Upper lobe of right lung (tissue), 1 donor: ENCODE data around the gene SAMD10. TPM values are rescaled to one million over a fixed set of nuclear protein-coding genes. Genes with fewer than 3 reads are reported as not detected.

Source experiments
- ATAC-seq: fragments of 200-7000 bp; cut with Tn5 transposase; one replicate; pipeline ENCODE4 v1.9.1; 2020; ENCODE audit warnings: mild to moderate bottlenecking, moderate library complexity
- DNase-seq: peaks from one replicate; pipeline ENCODE4 v3.0.0-alpha.2; 2020
- H3K27ac ChIP-seq: fragments of 200-600 bp; one replicate; pipeline ENCODE4 v1.8.0; 2022
- H3K27me3 ChIP-seq: fragments of 200-600 bp; one replicate; pipeline ENCODE4 v1.8.0; 2022; ENCODE audit warnings: mild to moderate bottlenecking
- H3K36me3 ChIP-seq: fragments of 200-600 bp; one replicate; pipeline ENCODE4 v1.8.0; 2022
- H3K4me1 ChIP-seq: fragments of 200-600 bp; one replicate; pipeline ENCODE4 v1.8.0; 2022
- H3K4me3 ChIP-seq: fragments of 200-600 bp; one replicate; pipeline ENCODE4 v1.8.0; 2022; ENCODE audit warnings: mild to moderate bottlenecking
- H3K9me3 ChIP-seq: fragments of 200-600 bp; one replicate; pipeline ENCODE4 v1.8.0; 2022
- CTCF ChIP-seq: fragments of 200-600 bp; IDR thresholded peaks from one replicate; pipeline ENCODE4 v1.8.0; 2022; ENCODE audit warnings: antibody characterized with exemption
- intact Hi-C: fragments of 100-400 bp; cut with DNase I; formaldehyde crosslinking; loops from one replicate; pipeline ENCODE4 v1.11.0; 2022
- long read RNA-seq: library from polyadenylated mRNA; unstranded; transcript quantifications from one replicate; pipeline ENCODE4 v2.0.0, GENCODE V29; 2021
- total RNA-seq: library from RNA; stranded (reverse); fragmentation: NEBNext Ultra II Directional; extraction: Animal tissue kit (Norgen Biotek cat#: 25700); gene quantifications from one replicate; pipeline ENCODE4 v1.2.1, GENCODE V29; 2021
- donor health status: DM: no; HTN: yes; CAD: no; lungs with severe emphysema.

Gene SAMD10
- total RNA-seq, result 4.3 TPM
- long read RNA-seq, partial matches to known transcripts, result 3 of 8 reads
- long read RNA-seq, other reads (novel, unspliced or antisense), result 3 of 8 reads

GRCh38 chr20:63979557-63980316 lies at the start of gene SAMD10:
TSS of gene SAMD10 (minus strand) at chr20:63979642. CDS start at chr20:63979467, 175 bp downstream.
- Histone ChIP-seq H3K4me1 (peaks cover 30% of the 10 kb centered on the region), H3K4me3 (peak within 1 kb of the TSS; percentile 93), H3K36me3 (peaks cover 13% of the 10 kb centered on the region), H3K27me3 (no peaks in the 10 kb centered on the region), H3K9me3 (no peaks in the 10 kb centered on the region), H3K27ac (peak within 1 kb of the TSS; percentile 90)
- ATAC-seq, result peak; percentile 11
- peak; percentile 5 for TF ChIP-seq CTCF
- DNase-seq, result peak; percentile 83
- intact Hi-C loops, result no loop called here

GRCh38 chr20:64027981-64028685 lies 48.7 kb upstream of the SAMD10 start:
- Histone ChIP-seq H3K27ac (no peak overlapping the region), H3K4me3 (no peak overlapping the region), H3K27me3 (no peaks in the 10 kb centered on the region), H3K9me3 (no peaks in the 10 kb centered on the region), H3K36me3 (peaks cover 97% of the 10 kb centered on the region), H3K4me1 (no peaks in the 10 kb centered on the region)
- DNase-seq, result no peak
- intact Hi-C loops, result no loop called here
- no peak for ATAC-seq
- no peak for TF ChIP-seq CTCF

GRCh38 chr20:64025826-64026412 lies 46.5 kb upstream of the SAMD10 start:
- no peak overlapping the region for H3K27ac ChIP-seq
- ATAC-seq (no peak), DNase-seq (no peak)
- no peak overlapping the region for H3K4me3 ChIP-seq
- no peaks in the 10 kb centered on the region for H3K9me3 ChIP-seq
- H3K4me1 ChIP-seq, result no peaks in the 10 kb centered on the region
- no peak for TF ChIP-seq CTCF
- intact Hi-C loops, result no loop called here
- peaks cover 89% of the 10 kb centered on the region for H3K36me3 ChIP-seq
- H3K27me3 ChIP-seq, result no peaks in the 10 kb centered on the region

GRCh38 chr20:64025101-64025825 lies 45.8 kb upstream of the SAMD10 start:
- H3K27me3 ChIP-seq, result no peaks in the 10 kb centered on the region
- peaks cover 82% of the 10 kb centered on the region for H3K36me3 ChIP-seq
- H3K4me1 ChIP-seq, result no peaks in the 10 kb centered on the region
- no peaks in the 10 kb centered on the region for H3K9me3 ChIP-seq
- no peak overlapping the region for H3K27ac ChIP-seq
- intact Hi-C loops, result no loop called here
- no peak for ATAC-seq
- TF ChIP-seq CTCF, result no peak
- no peak overlapping the region for H3K4me3 ChIP-seq
- DNase-seq, result no peak

GRCh38 chr20:64024141-64024990 lies 44.9 kb upstream of the SAMD10 start:
- Histone ChIP-seq H3K9me3 (no peaks in the 10 kb centered on the region), H3K4me1 (no peaks in the 10 kb centered on the region), H3K27ac (no peak overlapping the region), H3K27me3 (no peaks in the 10 kb centered on the region), H3K36me3 (peaks cover 77% of the 10 kb centered on the region), H3K4me3 (no peak overlapping the region)
- no peak for DNase-seq
- ATAC-seq, result no peak
- TF ChIP-seq CTCF, result no peak
- intact Hi-C loops, result no loop called here
